ENCODE data around the gene S100A7A.

The S100A7A gene

GRCh38 chr1:153465811-153466636 lies 49.7 kb downstream of the S100A7A start:
- peak; percentile 53 to 61 for DNase-seq (ENCODE audit: low read depth in 1 of 2, low spot score in 1 of 2)
- TF ChIP-seq JUND (IDR thresholded peaks at IDR 0.05; ENCODE audit: low read depth), result no peak
- in situ Hi-C loops (cut with HindIII; ENCODE audit: low pct_unique_long_range_greater_than_20kb, low sequenced_read_pairs), result no loop called here

- DNase-seq (ENCODE audit: low read depth in 1 of 2, low spot score in 1 of 2), result no peak
- no peak for TF ChIP-seq JUND (IDR thresholded peaks at IDR 0.05; ENCODE audit: low read depth)
- in situ Hi-C loops (cut with HindIII; ENCODE audit: low pct_unique_long_range_greater_than_20kb, low sequenced_read_pairs), result no loop called here
Observed at GRCh38 chr1:153466908-153467307, 50.6 kb downstream of the S100A7A start.

DNA sequence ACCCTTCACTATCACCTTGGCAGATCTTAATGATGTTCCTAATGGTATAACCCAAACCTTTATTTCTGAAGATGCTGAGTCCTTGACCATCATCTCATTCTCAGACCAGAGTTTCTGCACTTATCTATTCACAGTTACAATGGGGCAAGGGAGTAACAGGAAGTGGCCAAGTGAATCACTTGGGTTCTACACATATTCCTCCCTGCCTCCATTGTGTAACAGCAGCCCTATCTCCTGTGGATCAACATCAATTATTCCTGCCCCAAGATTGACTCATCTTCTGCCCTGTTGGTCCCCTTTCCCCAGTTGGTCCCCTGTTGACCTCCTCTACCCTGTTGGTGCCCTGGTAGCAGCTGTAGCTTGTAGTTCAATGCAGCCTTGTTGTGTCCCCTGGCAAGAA lies 54.4 kb downstream of the S100A7A start:
- in situ Hi-C loops (cut with HindIII; ENCODE audit: low pct_unique_long_range_greater_than_20kb, low sequenced_read_pairs), result no loop called here
- DNase-seq (ENCODE audit: low read depth in 1 of 2, low spot score in 1 of 2), result no peak
- no peak for TF ChIP-seq JUND (IDR thresholded peaks at IDR 0.05; ENCODE audit: low read depth)

All from T47D (cell line).